IPS DF 4.7 (cell line): ENCODE measurements around the gene HMGXB3.

Experiments
- DNase-seq: peaks from one replicate; pipeline ENCODE4 v3.0.0-alpha.2; 2013; ENCODE audit warnings: low spot score; ENCODE audit errors: extremely low read depth

HMGXB3 gene

DNA sequence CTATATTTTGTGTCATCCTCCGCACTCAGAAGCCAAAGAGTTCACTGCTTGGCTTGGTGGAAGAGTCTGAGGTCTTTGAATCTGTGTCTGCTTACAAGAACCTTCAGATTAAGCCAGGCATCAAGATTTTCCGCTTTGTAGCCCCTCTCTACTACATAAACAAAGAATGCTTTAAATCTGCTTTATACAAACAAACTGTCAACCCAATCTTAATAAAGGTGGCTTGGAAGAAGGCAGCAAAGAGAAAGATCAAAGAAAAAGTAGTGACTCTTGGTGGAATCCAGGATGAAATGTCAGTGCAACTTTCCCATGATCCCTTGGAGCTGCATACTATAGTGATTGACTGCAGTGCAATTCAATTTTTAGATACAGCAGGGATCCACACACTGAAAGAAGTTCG lies 19.3 kb upstream of the HMGXB3 start:
- no peak for DNase-seq

DNA sequence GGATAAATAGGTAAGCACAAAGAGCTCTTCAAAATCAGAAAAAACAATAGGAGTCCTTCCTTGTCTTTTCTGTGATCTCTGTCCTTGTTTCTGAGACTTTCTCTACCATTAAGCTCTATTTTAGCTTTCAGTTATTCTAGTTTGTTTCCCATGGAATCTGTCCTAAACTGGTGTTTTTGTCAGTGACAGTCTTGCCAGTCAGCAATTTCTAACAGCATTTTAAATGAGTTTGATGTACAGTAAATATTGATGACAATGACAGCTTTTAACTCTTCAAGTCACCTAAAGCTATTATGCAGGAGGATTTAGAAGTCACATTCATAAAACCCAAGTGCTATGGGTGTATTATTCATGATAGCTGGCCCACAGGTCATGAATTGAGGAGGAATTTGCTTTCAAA lies 18.0 kb upstream of the HMGXB3 start:
- no peak for DNase-seq

DNA sequence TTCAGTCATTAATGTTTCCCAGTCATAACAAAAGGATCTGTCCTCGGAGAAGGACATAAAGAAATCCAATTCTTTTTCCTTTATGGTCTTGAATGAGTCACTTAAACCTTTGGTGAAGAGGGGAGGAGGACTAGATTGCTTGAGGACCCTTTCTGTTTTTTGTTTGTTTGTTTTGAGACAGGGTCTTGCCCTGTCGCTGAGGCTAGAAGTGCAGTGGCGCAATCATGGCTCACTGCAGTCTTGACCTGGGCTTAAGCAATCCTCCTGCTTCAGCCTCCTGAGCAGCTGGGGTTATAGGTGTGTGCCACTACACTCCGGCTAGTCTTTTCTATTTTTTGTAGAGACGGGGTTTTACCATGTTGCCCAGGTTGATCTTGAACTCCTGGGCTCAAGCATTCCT lies 12.4 kb upstream of the HMGXB3 start:
- DNase-seq = no peak

DNA sequence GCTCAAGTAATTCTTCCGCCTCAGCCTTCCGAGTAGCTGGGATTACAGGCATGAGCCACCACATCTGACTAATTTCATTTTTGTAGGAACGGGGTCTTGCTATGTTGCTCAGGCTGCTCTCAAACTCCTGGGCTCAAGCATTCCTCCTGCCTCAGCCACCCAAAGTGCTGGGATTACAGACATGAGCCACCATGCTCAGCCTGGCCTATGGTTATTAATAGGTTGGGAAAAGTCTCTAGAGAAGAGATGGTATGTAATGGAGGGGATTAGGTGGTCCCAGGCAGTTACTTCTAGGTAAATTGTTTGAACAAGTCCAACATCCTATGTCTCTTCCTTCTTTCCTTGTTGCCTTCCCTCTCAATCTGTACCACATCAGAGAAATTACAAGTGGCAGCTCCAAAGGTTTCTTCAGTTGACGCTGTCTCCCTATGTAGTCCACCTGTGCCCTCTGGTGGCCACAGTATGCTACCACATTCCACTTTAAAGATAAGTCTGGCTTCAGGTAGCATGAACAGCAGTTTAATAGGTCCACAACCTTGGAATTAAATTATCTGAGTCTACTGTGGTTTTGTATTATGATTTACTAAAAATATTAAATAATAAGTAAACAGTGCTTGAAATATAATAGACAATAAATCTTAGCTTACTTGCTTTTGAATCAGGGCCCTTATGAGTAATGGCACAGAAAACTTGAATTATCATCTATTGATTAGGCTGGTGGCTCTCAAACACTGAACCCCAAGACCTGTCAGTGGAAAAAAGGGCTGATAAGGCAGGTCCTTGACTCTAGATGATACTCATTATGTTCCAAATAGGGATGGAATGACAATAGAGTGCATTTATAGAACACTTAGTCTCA lies 9.8 kb upstream of the HMGXB3 start:
- DNase-seq = peak; percentile 25

DNA sequence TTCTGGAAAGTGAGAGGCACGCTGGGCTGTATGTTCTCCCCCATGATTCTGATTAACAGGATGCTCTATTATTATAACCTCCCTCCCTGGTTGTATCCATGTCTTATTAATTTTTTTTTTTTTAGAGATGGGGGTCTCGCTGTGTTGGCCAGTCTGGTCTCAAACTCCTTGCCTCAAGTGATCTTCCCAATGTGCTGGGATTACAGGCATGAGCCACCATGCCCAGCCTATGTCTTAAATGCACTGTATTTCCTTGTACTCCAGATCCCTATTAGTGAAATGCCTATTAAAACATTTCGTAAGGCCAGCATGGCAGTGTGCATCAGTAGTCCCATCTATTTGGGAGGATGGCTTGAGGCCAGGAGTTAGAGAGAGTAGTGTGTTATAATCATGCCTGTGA lies 7.1 kb upstream of the HMGXB3 start:
- no peak for DNase-seq

DNA sequence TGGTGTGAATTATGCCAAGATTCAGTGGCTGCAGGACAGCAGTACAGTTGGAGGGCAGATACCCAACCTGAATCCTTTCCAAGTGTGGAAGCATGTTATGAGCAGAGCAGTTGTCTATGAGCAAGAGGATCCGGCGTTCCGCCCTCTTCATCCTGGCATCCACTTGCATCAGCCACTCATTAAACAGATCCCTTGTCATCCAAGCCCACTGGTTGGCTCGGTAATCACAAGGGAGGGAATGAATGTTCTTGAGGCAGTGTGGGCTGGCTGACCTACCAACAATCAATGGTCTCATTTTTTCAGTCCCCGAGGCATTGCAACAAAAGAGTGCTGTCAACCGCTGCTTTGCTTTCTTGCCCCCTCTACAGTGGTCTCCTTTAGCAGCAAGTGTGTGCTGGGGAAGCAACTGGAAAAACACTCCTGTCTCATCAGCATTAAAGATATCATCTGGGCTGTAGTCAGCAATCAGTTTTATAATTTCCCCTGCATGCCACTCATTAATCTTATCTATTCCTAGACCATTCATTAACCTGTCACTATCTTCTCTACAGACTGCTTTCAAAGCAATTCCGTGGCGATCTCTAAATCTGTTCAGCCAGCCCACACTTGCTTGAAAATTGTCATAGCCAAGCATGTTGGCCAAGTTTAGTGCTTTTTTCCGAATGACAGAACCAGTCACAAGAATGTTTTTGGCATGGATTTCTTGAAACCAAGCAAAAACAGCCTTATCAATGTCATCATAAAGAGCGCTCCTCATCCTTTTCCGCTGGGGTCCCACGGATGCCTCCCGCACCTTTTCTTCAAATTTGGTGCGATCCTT lies 4.9 kb upstream of the HMGXB3 start:
- DNase-seq = no peak

DNA sequence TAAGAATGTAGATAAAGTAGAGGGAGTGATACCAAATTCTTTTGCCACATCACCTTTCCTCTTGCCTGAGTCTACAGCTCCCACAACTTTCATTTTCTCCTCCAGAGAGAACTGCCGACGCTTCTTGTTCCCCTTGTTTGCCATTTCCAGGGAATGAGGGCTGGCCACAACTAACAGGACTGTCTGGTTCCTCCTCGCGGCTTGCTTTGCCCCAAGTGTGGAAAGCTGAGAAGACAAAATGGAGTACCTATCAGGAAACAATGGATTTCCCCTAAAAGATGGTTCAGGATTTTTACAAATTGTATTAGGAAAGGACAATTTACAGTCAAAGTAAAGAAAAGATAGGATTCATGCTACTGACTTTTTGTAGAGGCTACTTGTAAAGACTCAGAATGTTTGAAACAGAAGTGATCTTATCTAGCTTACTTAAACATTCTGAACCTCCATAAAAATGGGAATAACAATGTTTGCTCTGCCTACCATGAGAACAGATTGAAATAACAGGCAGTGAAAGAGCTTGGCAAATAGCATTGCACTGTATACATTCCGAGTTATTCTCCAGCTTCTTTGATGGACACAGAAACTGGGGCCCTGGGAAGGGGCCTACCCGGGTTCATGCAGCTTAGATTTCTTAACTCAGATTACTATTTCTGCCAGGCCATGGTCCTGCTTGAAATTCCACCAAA lies 4.2 kb upstream of the HMGXB3 start:
- DNase-seq = no peak

DNA sequence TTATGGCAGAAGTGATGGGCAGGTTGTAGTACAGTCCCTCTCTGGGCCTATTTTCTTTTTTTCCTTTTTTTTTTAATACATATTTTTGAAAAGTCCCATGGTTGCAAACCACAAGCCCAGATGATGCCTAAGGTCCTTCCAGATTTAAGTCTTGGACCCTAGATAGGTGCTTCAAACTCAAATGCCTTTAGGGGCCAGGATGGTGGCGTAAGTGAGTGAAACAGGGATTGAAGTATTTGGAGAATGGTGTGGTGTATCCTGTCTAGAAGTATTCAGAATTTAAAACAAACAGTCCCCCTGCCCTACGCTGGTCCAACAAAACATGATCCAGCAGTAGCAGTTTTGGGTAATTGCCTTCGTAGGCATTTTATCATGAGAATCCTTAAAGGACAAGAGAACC lies 2.3 kb upstream of the HMGXB3 start:
- no peak for DNase-seq

DNA sequence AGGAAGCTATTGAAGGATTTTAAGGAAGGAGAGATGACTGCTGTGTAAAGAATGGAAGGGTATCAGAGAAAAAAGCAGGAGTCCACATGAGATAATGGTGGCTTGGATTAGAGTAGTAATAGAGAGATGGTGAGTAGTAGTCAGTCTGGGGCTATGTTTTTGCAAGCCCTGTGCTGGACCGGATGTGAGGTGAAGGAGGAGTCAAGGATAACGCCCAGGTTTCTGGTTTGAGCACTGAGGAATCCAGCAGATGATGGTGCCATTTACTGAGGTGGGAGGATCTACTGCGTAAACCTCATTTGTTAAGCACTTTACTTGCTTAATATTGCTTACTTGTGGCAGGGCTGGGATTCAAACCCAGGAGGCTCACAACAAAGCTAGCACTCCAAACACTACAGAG lies 1.2 kb upstream of the HMGXB3 start:
- DNase-seq = no peak

DNA sequence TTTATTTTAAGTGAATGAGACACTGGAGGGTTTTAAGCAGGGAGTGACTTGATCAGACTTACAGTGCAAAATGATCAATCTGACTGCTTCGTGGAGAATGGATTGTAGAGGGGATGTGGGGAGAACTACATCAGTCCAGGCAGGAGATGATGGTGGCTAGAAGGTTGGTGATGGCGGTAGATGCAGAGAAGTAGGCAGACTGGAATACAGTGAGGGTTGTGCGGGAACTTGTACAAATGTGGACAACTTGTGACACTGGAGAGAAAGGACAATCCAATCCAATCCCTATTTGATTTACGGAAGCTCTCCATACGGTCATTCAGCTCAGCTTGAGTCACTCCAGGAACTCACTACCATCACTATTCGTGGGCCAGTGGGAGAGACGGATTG lies 678 bp upstream of the HMGXB3 start:
- no peak for DNase-seq

DNA sequence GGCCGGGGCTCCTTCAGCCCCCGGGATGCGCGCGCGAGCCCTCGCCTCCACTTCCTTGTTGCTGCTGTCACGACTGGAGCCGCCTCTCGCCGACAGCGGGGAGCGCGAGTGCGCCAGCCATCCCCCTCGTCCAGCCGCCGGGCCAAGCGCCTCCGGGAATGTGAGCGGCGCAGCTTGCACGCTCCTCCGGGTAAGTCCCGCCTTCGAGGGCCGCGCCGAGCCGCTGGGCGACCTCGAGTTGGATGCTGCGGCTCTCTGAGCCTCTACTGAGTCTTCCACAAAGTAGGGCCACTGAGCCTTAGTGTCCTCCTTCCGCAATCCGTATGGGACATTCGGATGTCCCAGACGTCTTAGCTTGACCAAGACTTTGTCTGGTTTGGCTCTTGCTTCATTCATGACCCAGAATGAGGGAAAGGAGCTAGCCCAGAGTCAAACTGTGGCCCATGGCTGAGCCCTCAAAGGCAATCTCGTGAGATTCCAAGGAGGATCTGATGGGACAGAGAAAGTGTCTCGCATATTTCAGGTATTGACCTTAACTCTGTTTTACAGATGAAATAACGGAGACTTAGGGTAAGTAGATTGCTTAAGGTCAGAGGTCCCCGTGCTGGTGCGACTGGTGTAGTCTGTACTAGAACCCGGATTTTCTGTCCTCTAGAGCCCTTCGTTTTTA lies 586 bp downstream of the HMGXB3 start:
- DNase-seq = no peak

DNA sequence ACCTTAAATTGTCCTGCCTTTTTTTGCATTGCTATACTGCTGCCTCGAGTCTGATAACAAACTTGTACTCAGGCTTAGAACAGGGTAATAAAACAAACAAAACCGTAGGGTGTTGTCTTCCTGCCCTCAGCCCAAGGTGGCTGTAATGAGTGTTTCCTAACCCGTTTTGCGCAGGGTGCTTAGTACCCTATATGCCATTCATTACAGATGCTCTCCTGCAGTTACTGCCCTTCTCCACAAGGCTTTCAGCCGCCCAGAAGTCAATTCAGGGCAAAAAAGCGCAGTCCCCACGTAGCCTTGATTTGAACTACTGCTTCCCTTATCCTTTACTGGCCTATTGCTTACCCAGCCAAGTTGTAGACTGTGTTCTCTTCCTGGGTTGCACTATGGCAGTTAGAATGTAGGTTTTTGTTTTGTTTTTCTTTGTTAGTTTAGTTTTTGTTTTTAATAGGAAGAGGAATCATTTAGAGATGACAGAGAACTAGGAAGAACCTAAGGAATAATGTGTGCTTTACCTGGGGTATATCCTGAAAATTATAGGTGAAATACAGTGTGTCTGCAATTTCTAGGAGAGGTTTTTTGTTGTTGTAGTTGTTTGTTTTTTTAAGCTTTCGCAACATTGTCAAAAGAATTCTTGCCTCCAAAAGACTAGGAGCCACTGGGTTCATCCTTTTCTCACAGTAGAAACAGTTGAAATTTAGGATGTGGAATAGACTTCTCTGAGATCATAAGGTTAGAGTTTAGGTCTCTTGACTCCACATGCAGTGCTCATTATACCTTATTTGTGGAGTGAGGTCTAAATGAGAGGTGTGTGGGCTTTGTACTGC lies 1.3 kb downstream of the HMGXB3 start:
- no peak for DNase-seq

DNA sequence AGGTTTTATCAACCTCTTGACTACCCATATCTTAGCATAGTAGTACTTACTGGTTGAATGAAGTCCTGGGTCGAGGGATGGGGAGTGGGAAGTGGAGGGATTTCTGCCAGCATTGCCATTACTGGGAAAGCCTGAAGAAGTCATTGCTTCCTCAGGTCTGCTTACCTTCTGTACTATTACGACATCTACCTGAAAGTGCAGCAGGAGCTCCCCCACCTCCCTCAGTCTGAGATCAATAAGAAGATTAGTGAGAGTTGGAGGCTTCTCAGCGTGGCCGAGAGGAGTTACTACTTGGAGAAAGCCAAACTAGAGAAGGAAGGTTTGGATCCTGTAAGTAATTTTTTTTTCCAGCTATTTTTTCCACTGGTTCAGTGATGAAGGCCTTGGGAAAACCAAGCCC lies 5.8 kb downstream of the HMGXB3 start:
- DNase-seq = no peak

DNA sequence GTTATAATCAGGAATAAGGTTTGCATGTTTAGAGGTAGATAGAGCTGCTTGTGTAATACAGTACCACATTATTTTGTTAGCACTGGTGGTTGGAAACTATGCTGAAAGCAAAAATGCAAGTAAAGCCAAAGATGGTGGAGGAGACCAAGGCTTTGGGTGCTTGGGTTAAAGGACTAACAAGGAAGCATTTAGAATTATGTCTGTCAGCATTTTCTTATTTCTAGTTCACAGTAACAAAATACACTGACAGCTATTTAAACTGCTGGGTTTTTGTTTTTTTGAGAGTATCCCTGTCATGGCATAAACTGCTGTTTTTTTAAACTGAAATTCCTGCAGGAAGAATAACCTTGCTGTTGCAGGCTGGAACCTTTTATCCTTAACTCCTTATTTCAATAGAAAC lies 6.5 kb downstream of the HMGXB3 start:
- DNase-seq = no peak

DNA sequence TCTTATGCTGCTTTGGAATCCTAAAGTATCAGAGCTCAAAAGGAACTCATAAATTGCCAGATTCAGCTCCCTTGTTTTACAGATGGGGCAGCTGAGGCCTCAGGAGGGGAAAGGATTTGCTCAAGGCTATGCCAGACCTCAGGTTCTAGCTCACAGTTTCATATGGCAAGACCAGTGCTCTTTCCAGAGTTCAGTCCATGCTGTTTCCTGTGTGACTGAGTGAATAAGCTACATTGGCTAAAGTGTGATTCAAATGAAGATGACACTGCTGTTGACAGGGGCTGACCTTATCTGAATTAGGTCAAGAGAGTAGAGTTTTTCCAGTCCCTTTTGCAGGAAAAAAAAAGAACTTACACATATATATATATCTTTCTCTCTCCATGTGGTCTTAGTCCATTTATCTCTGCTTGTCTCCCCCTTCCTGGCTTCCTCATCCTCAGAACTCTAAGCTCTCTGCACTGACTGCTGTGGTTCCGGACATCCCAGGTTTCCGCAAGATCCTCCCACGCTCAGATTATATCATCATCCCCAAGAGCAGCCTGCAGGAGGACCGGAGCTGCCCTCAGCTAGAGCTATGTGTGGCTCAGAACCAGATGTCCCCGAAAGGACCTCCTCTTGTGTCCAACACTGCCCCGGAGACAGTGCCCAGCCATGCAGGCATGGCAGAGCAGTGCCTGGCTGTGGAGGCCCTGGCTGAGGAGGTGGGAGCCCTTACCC lies 9.3 kb downstream of the HMGXB3 start:
- DNase-seq = no peak

DNA sequence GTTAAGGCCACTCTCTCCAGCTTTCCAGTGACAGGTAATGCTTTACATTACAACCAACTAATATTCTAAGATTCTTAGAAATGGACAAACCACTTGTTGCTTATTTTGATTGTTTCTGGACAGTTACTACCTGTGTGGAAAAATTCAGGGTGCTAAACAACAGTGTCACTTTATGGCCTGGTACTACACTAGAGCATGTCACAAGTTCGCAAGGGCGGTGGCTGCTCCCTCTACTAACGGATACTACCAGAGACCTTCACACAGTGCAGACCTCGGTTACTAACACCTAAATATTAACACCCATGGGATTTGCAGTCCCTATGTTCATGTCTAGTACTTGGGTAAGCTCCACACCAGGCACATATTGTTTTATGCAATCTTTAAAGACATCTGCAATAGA lies 13.4 kb downstream of the HMGXB3 start:
- DNase-seq = no peak

DNA sequence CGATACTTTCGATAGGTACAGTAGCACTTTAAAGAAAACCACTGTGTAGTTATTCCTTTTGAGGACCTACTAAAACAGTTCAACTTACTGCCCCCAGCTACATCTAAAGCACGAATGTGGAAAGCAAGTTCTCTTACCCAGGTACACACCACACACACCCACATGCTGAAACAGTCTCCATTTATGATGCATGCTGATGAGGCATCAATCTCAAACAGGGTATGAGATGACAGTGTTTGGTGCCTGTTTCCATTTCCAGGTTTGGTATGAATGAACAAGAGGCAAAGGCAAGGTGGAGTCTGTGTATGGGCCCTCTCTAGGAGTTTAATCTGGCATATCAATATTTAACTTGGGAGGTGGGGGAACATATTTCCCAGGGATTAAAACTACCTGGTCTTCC lies 13.9 kb downstream of the HMGXB3 start:
- no peak for DNase-seq

DNA sequence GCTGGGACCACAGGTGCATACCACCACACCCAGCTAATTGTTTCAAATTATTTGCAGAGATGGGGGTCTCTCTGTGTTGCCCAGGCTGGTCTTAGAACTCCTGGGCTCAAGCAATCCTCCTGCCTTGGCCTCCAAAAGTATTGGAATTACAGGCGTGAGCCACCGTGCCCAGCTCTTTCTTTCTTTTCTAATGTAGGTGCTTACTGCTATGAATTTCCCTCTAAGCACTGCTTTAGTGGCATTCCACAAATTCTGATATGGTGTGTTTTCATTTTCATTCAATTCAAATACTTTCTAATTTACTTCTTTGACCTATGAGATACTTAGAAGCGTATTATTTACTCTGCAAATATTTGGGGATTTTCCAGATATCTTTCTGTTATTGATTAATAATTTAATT lies 14.9 kb downstream of the HMGXB3 start:
- no peak for DNase-seq

DNA sequence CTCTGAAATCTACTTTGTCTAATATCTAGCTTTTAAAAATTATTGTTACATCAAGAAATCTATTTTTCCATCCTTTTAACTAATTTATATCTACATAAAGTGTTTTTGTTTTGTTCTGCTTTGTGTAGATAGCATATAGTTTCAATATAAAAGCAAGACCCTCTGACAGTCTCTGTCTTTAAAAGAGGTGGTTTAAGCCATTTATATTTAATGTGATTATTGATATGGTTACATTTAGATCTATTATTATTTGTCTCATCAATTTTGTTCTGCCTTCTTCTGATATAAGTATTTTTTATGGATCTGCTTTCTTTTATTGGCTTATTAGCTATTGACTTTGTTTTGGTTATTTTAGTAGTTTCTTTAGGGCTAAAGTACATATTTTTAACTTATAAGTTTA lies 16.0 kb downstream of the HMGXB3 start:
- no peak for DNase-seq
